Measurements from ENCODE around the gene CLEC18B.
A peak's percentile ranks its signal among the peaks of the same experiment; 100 is the strongest.
"Not testable (repeated sequence)": the region's sequence is repeated elsewhere in the genome, so short reads cannot be mapped to it uniquely, and the experiment has no call there.

The CLEC18B gene

DNA sequence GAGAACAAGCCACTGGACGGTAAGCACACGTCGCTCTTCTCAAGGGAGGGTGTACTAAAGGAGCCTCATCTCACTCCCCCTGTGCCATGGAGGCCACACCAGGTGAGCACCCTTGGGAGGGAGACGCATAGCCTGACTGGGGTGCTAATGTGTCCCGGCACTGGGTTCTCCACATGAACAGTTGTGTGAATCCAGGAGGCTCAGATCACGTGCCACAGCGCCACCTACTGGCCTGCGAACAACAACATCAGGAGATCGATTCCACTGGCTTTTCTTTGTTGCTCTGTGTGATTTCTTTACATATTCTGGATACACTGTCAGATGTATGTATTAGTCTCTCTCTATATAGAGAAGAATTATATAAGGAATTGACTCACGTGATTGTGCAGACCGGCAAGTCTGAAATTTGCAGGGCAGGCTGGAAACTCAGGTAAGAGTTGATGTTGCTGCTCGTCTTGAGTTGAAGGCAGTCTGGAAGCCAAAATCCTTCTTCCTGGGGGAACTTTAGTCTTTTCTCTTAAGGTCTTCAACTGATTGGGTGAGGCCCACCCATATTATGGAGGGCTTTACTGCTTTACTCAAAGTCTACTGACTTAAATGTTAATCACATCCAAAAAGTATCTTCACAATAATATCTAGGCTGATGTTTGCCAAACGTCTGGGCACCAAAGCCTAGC lies 8.9 kb upstream of the CLEC18B start:
- not testable (repeated sequence) for H3K4me3 ChIP-seq (replicated peaks; ENCODE audit: insufficient read depth, low read length); H3K27ac ChIP-seq (replicated peaks); H3K27me3 ChIP-seq (ENCODE audit: insufficient read depth, poor library complexity, severe bottlenecking)
- TF ChIP-seq, protein P1, sequence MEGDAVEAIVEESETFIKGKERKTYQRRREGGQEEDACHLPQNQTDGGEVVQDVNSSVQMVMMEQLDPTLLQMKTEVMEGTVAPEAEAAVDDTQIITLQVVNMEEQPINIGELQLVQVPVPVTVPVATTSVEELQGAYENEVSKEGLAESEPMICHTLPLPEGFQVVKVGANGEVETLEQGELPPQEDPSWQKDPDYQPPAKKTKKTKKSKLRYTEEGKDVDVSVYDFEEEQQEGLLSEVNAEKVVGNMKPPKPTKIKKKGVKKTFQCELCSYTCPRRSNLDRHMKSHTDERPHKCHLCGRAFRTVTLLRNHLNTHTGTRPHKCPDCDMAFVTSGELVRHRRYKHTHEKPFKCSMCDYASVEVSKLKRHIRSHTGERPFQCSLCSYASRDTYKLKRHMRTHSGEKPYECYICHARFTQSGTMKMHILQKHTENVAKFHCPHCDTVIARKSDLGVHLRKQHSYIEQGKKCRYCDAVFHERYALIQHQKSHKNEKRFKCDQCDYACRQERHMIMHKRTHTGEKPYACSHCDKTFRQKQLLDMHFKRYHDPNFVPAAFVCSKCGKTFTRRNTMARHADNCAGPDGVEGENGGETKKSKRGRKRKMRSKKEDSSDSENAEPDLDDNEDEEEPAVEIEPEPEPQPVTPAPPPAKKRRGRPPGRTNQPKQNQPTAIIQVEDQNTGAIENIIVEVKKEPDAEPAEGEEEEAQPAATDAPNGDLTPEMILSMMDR (IDR thresholded peaks at IDR 0.05; ENCODE audit: insufficient read depth, low read length) = peak; percentile 59
- peak in 1 of 2 experiments; percentile 55 for DNase-seq (ENCODE audit: low read depth in 1 of 2, low spot score in 1 of 2)

- not testable (repeated sequence) for DNase-seq (ENCODE audit: low read depth in 1 of 2, low spot score in 1 of 2); H3K4me3 ChIP-seq (replicated peaks; ENCODE audit: insufficient read depth, low read length); H3K27me3 ChIP-seq (ENCODE audit: insufficient read depth, poor library complexity, severe bottlenecking); H3K27ac ChIP-seq (replicated peaks)
Measured at GRCh38 chr16:74428493-74428892, 7.2 kb upstream of the CLEC18B start.

- not testable (repeated sequence) for DNase-seq (ENCODE audit: low read depth in 1 of 2, low spot score in 1 of 2); H3K27me3 ChIP-seq (ENCODE audit: insufficient read depth, poor library complexity, severe bottlenecking); H3K27ac ChIP-seq (replicated peaks); H3K4me3 ChIP-seq (replicated peaks; ENCODE audit: insufficient read depth, low read length)
Measured at GRCh38 chr16:74425751-74426150, 4.5 kb upstream of the CLEC18B start.

DNA sequence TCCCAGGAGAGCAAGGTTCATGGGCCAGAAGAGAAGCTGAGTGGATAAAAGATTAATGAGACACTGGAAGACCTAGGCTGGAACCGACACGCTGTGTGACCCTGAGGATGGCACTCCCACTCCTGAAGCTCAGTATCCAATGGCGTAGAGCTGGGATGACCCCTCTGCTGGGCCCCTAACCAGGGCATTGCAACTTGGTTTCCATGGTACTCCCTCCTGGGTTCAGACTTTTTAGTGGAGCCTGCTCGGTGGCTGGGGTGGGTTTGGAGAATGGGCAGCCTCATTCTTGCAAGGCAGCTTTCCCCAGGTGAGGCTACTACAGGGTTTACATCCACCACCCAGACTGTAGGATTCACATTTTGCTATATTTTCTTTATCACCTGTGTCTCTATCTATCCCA lies 2.4 kb upstream of the CLEC18B start:
- not testable (repeated sequence) for DNase-seq (ENCODE audit: low read depth in 1 of 2, low spot score in 1 of 2); H3K27ac ChIP-seq (replicated peaks); H3K27me3 ChIP-seq (ENCODE audit: insufficient read depth, poor library complexity, severe bottlenecking); H3K4me3 ChIP-seq (replicated peaks; ENCODE audit: insufficient read depth, low read length)

GRCh38 chr16:74422086-74422485 lies 808 bp upstream of the CLEC18B start:
- H3K4me3 ChIP-seq (replicated peaks; ENCODE audit: insufficient read depth, low read length); H3K27ac ChIP-seq (replicated peaks); H3K27me3 ChIP-seq (ENCODE audit: insufficient read depth, poor library complexity, severe bottlenecking); DNase-seq (ENCODE audit: low read depth in 1 of 2, low spot score in 1 of 2): not testable (repeated sequence)

DNA sequence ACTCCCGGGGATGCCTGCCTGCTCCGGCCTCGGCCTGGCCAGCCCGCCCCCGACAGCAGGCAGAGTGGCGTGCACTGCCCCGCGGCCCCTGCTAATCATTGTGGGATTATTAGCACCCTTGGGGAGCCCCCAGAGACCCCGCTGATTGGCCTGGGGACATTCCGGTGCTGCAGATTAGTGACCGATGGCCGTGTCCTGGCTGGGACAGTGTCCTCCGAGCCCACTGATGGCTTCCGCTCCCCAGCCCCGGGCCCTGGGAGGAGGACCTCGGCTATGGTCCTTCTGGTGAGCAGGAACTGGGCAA lies 156 bp upstream of the CLEC18B start:
- not testable (repeated sequence) for DNase-seq (ENCODE audit: low read depth in 1 of 2, low spot score in 1 of 2); H3K27me3 ChIP-seq (ENCODE audit: insufficient read depth, poor library complexity, severe bottlenecking); H3K4me3 ChIP-seq (replicated peaks; ENCODE audit: insufficient read depth, low read length); H3K27ac ChIP-seq (replicated peaks)

GRCh38 chr16:74419811-74420210 lies 1.5 kb downstream of the CLEC18B start:
- H3K4me3 ChIP-seq (replicated peaks; ENCODE audit: insufficient read depth, low read length); DNase-seq (ENCODE audit: low read depth in 1 of 2, low spot score in 1 of 2); H3K27me3 ChIP-seq (ENCODE audit: insufficient read depth, poor library complexity, severe bottlenecking); H3K27ac ChIP-seq (replicated peaks): not testable (repeated sequence)

DNA sequence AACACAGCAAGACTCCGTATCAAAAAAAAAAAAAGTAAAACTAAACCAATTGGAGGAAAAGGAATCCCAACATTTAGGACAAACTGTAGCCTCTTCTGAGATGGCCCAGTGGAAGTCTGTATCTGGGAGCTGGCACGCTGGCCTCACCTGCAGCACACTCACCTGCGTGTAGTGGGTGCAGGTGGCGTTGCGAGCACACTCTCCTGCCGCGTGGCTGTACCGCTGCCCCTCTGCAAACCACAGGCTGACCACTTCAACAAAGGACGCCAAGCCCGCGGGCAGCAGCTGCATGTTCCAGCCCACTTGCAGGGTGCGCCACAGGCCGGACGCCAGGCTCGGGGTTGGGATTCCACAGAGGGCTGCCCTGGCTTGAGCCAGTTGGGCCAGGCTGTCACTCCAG lies 3.4 kb downstream of the CLEC18B start:
- DNase-seq (ENCODE audit: low read depth in 1 of 2, low spot score in 1 of 2); H3K27ac ChIP-seq (replicated peaks); H3K4me3 ChIP-seq (replicated peaks; ENCODE audit: insufficient read depth, low read length); H3K27me3 ChIP-seq (ENCODE audit: insufficient read depth, poor library complexity, severe bottlenecking): not testable (repeated sequence)

DNA sequence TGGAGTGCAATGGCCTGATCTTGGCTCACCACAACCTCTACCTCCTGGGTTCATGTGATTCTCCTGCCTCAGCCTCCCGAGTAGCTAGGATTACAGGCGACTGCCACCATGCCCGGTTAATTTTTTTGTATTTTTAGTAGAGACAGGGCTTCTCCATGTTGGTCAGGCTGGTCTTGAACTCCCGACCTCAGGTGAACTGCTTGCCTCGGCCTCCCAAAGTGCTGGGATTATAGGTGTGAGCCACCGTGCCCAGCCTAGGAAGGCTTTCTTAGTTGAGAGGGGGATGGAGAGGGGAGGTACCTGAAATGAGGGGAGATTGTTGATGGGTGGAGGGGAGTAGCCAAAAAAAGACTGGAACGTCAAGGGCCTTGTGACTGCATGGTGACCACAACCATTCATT lies 7.4 kb downstream of the CLEC18B start:
- H3K27me3 ChIP-seq (ENCODE audit: insufficient read depth, poor library complexity, severe bottlenecking); DNase-seq (ENCODE audit: low read depth in 1 of 2, low spot score in 1 of 2); H3K4me3 ChIP-seq (replicated peaks; ENCODE audit: insufficient read depth, low read length); H3K27ac ChIP-seq (replicated peaks): not testable (repeated sequence)

- H3K4me3 ChIP-seq (replicated peaks; ENCODE audit: insufficient read depth, low read length); DNase-seq (ENCODE audit: low read depth in 1 of 2, low spot score in 1 of 2); H3K27me3 ChIP-seq (ENCODE audit: insufficient read depth, poor library complexity, severe bottlenecking); H3K27ac ChIP-seq (replicated peaks): not testable (repeated sequence)
Measured at GRCh38 chr16:74413485-74413884, 7.8 kb downstream of the CLEC18B start.

DNA sequence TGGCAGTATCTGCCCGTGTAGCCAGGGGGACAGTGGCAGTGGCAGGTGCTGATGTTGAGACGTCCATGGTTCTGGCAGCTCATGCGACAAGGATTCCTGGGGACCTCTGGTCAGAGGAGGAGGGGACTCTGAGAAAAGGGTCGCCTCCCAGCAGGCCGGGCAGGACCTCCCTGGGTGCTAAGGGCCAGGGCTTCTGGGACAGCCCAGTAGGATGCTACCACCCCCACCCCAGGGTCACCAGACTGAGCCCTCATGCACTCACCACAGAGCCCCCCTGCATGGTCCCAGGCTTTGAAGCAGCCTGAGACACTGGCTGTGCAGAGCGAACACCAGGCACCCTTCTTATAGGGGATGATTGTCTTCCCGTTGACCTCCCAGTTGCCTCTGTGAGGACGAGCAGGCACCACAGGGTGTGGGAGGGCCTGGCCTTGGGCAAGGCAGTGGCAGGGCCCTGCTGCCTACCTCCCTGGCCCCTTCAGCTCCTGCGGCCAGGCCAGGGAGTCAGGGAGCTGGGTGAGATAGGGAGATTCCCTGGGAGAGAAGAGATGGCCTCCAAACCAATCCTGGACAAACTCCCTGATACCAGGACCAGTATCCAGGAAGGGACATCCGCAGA lies 8.4 kb downstream of the CLEC18B start:
- not testable (repeated sequence) for DNase-seq (ENCODE audit: low read depth in 1 of 2, low spot score in 1 of 2); H3K27me3 ChIP-seq (ENCODE audit: insufficient read depth, poor library complexity, severe bottlenecking); H3K27ac ChIP-seq (replicated peaks); H3K4me3 ChIP-seq (replicated peaks; ENCODE audit: insufficient read depth, low read length)

- not testable (repeated sequence) for H3K27ac ChIP-seq (replicated peaks); DNase-seq (ENCODE audit: low read depth in 1 of 2, low spot score in 1 of 2); H3K27me3 ChIP-seq (ENCODE audit: insufficient read depth, poor library complexity, severe bottlenecking); H3K4me3 ChIP-seq (replicated peaks; ENCODE audit: insufficient read depth, low read length)
Measured at GRCh38 chr16:74412138-74412774, 9.0 kb downstream of the CLEC18B start.

DNA sequence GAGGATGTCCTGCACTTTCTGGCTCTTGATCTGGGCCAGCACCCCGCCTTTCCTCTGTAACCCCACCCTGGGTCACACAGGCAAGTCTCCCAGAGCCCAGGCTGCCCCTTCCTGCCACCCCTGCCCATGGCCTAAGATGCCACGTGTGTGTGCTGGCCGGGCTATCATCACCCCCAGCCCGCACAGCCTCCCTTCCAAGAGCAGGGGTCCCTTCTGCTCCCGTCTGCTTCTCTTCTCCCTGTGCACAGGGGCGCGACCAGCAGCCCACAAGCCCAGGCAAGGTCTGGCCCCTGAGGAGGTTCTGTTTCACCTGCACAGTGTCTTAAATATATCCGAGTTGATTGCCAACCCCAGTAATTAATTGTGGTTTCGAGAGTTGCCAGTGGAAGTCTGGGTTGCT lies 10.3 kb downstream of the CLEC18B start:
- DNase-seq (ENCODE audit: low read depth in 1 of 2, low spot score in 1 of 2); H3K27ac ChIP-seq (replicated peaks); H3K27me3 ChIP-seq (ENCODE audit: insufficient read depth, poor library complexity, severe bottlenecking): not testable (repeated sequence)

More for the DNA sequence above, 10.3 kb downstream of the CLEC18B start:
- H3K4me3 ChIP-seq (replicated peaks; ENCODE audit: insufficient read depth, low read length) = not testable (repeated sequence)

Measured in HL-60 (cell line).